NCI-H2196 treated with DMSO at 0.1 percent for 48 hours (cell line): ENCODE data around the gene SNRK.

ENCODE experiments used
- DNase-seq: peaks from one replicate; lab custom pipeline; 2025; ENCODE audit not compliant: unreplicated experiment; lab: John Stamatoyannopoulos, UW

Gene SNRK

DNA sequence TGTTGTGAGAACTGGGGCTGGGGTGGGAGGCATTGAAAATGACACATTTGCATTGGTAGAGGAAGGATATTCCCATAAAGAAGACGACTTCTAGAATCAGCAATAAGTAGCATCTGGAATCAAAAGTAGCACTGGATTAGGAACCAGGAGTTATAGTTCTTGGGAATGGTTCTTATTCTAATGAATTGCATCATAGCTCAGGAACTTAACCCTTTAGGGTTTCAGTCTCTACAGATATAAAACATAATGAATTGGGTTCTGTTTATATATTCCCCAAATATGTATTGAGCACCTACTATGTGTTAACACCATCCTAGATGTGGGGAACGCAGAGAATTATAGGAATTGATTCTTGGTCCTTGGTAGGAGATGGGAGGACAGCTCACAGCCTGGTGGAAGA is 16.3 kb upstream of the SNRK start:
- no peak for DNase-seq

DNA sequence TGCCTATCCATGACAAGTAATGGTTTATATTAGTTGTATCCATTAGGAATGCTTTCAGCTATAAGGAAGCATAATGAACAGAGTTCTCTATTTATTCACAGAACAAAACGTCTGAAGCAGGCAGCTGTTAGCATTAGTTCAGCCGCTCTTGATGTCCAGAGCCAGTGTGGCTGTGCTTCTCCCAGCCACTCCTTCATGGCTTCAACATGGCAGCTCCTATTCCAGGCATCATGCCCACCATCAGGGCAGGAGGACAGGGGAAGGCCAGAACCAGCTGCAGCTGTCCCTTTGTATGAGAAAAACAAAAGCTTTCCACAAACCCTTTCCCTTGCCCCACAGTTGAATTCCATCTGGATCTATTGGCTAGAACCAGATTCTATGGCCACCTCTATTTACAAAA is 12.9 kb upstream of the SNRK start:
- no peak for DNase-seq

DNA sequence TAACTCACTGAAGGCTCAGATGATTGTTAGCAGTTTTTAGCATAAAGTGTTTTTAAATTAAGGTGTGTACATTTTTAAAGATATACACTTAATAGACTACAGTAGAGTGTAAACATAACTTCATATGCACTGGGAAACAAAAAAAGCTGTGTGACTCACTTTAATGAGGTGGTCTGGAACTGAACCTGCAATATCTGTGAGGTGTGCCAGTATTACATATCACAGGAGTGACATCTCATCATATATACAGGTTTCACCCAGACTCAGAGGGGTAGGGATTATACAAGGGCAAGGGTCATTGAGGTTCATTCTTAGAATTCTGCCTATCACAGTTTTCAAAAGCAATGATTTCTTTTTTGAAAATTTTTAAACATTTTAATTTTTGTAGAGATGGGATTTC is 7.3 kb upstream of the SNRK start:
- no peak for DNase-seq

DNA sequence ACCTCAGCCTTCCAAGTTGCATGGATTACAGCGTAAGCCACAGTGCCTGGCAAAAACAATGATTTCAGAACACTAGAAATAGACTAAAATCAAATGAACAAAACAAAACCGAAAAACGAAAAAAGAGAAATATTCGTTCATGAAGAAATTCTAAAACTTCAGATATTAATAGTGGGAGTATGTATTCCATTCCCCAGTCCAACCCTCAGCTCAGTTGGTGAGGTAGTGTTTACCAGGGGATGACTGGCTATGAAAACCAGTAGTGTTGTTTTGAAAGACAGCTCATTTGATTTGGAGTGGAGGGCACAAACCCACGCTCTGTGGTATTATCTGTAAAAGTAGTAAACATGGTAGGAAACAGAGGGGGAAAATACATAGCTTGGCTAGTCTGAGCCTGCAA is 6.8 kb upstream of the SNRK start:
- DNase-seq, result no peak

DNA sequence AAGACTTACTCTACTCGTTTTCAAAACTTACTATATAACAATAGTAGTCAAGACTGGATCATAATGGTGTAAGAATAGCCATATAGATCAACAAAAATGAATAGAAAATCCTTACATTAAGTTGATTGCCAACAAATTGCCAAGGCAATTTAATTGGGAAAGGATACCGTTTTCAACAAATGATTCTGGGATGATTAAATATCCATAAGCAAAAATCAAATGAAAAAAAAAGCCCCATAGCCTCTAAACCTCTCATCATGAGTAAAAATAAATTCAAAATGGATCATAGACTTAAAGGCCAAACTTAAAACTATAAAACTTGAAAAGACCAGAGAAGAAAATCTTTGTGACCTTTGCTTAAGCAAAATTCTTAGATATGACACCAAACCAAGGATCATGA is 5.3 kb upstream of the SNRK start:
- DNase-seq, result no peak

DNA sequence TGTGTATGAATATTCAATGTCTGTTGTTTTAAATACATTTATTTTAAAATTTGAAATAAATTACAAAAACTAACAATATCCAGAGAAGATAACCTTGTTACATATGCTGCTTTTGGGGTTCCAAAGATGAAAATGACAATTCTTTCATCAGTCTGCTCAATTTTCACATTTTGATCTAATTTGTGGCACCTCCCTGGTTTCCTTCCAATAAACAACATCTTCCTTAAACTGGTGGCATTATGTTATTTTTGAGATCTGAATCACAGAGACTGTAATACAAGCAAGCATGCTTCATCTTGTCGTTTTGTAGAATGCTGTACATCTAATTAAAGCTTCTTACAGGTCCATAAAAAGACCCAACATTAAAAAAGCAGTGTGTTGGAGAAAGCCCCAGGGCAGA is 2.2 kb upstream of the SNRK start:
- no peak for DNase-seq

DNA sequence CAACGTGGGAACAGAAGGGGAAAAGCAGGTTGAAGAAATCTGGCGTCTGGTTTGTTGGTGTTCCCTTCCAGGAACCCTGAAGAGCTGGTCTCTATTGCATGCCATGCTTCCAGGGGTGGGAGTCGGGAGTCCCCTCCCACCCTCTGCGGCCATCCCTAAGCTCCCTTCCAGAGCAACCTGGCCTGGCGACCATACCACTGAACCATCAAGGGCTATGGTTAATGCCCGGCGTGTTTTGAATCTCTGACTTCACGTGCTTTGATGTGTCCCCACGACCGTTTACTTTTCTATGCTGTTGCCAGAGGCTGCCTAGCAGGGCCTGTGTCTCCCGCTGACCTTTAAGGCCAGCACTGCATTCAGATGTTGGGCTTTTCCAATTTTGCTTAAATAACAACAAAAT is 696 bp upstream of the SNRK start:
- no peak for DNase-seq

DNA sequence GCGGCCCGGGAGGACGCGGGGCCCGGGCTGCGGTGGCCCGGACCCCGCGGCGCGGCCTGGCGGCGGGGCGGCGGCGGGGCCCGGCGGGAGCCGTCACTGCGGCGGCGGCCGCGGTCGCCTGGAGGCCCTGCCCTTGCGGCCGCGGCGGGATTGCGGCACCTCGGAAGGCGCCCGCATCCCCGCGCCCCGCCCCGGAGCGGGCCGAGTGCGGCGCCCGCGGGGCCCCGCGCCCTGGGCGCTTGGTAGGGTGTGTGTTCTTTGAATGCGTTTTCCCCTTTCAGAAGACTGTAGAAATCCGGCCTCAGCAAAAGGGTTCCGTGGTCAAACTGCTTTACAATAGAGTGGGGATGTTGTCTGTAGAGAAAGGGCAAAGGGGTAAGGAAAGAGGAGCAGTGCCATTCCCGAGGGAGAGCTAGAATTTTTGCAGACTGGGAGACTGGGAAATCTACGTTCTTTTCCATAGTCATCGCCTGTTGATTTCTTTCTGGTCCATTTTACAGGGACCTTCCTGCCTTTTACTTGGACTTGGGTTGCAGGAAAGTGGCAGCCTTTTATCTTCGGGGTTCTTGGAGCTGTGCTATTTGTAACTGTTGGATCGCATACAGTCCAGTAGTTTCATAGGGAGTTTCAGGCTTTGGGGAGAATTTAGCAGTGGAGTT is 630 bp downstream of the SNRK start:
- DNase-seq, result no peak

DNA sequence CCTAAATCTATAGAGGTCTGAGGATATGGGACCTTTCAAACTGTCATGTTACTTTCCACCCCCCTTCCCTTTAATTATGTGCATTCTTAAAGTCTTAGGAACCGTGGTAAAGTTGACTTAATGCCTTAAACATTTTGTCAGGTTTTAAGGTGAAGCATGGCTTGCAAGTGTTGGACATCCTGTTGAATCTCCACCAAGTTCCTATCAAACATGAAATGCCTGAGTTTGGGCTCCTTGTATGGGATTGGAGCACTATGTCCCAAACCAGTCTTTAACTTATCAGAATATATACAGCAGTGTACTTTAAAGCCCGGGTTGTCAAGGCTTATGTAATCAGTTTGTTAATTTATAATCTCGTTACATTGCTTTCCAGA is 1.1 kb downstream of the SNRK start:
- no peak for DNase-seq

DNA sequence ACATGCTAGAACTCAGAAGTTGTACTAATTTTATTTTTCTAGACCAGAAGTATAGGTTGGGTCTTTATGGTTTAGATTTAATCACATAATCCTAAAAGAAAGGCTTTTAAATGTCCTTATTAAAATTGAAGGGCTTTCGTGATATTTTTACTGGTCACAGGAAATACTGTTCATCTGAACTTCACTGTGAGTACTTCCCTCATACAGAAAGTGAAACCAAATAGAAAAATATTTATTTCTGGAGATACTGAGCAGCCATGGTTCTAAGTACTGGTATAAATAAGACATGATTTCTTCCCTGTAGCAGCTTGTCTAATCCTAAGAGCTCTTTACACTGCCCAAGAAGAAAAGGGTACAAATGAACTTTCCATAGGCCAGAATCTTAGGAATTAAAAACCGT is 2.0 kb downstream of the SNRK start:
- no peak for DNase-seq

DNA sequence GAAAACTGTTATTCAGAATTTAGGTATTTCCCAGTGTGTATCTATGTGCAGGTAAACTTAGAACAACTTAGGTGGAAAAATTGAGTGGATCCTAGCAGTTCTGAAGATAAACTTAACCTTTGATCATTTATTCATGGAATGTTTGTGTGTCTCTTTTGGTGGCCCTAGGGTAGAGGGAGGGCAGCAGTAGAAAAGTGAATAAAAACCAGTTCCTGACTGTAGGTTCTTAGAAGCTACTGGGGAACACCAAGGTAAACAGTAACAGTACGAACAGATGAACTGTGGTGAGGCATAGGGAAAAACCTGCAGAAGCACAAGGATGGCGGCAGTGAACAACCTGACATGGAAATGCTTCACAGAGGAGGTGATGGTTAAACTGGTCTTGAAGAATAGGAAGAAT is 2.5 kb downstream of the SNRK start:
- DNase-seq, result no peak

DNA sequence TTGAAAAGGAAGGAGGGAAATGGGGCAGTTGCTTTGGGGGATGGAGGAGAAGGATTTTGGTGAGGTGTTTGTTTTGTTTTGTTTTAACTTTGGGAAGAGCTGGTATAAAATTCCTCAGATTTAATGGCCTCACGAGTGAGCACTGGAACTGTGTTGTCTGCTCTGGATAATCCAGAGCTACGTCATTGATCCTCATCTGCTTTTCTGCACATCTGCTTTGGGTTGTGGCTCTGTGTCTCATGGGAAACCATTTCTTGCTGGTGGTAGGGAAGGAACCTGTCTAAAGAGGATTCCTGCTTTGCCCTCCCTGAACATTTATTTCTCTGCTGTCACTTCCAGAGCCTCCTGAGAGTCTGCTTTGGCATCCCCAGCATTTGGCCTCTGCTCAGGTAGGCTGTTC is 3.1 kb downstream of the SNRK start:
- no peak for DNase-seq

DNA sequence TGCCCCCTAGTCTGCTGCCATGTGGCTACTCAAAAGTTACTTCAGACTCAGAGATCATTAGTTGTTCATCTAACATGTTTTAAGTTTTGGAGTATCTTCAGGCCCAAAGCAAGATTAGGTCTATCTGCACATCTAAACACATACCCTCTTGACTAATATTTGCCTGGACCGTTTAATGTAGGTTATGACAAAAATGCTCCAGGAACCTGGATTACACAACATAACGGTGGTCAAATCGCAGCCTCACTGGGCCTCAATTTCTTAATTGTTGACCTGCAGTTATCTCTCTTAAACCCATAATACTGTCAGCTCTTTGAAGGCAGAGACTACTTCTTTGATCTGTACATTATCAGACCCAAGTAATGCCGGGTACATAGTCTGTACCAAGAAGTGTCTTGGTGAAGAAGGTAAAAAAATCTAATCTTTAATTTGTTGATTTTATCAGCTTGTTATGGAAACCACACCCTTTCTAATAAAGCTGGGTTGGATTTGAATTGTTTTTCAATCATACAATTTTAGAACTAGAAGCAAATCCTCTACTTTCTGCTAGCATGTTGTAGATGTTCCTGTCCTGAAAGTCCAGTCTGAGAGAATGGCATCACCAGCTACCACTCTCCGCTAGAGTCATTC is 3.6 kb downstream of the SNRK start:
- DNase-seq, result no peak

DNA sequence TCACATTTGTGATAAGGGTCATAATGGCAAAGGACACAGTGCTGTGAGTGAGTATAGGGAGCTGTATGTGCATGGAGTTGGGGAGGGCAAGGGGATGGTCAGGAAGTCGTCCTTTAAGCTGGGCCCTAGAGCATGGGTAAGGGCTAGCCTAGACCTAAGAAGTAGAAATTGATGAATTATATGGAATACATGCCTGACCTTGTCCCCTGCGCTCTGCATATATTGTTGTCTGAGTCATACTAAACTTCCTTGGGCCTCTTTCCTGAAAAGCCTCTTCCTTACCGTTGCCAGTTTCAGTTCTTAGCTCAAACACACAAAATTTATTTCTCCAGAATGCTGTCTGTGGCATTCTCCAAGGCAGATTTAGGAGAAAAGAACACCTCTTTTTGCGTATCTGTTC is 4.6 kb downstream of the SNRK start:
- DNase-seq, result no peak

DNA sequence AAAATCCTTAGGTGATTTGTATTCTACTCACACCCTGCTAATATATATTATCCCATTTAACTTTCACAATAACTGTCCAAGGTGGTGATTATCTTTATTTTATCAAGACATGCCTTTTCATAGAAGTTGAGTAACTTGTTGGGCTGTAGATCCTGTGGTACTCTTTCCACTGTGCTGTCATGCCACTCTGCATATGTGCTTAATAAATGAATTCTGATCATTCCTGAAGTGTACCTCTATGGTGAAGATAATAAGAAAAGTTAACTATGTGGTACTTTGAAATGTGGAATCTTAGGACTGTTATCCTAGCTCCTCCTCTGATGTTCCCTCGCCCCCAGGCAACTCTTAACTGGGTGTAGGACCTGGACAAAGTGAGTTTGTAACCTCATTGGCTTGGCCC is 5.2 kb downstream of the SNRK start:
- no peak for DNase-seq

DNA sequence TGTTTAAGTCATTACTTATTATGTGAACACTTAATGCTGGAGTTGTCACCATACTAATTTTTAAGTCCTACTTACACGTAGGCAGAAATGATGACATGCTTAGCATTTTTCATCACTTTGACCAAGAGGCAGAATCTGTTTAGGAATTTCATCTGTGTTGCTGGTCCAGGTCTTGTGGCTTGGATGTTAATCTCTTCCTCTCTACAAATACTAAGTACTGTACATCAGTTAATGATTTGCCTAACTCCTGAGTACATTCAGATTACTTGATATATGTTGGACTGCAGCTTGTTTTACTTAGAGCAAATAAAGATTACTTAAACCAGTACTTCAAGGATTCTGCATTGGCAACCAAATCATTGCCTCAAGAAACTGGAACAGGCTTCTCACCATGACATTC is 8.6 kb downstream of the SNRK start:
- DNase-seq, result no peak

DNA sequence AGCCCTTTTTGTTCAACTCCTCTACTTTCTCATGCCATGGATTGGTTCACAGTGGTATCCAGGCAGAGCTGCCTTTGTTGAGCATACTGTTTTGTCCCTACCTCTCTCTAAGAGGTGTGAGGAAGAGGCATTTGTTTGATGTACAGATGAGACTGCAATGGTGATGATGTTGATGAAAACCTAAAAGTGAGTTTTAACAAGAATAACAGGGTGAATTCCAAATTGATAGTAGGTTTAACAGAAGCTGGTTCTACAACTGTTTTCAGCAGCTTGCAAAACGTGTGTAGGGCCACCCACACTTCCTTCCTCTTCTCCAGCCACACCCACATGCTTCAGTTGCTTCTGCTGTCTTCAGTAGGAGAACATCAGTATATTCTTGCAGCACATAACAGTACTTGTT is 10.2 kb downstream of the SNRK start:
- DNase-seq, result no peak

DNA sequence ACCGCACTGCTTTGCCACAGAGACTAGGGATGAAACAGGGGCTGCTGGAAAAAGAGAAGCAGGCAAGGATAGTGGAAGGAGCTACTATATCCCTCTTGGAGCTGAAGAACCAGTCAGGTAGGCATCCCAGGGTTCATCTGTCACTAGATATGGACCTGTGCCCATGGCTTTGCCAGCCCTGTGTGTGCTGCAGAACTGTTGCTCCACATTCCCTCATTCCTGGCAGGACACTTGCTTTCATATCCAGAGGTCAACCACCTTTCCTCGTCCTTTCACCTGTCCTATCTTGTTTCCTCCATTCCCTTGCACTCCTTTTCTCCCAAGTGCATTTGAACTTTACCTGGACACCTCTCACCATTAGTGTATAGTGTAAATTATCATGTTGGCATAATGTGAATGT is 12.0 kb downstream of the SNRK start:
- no peak for DNase-seq

DNA sequence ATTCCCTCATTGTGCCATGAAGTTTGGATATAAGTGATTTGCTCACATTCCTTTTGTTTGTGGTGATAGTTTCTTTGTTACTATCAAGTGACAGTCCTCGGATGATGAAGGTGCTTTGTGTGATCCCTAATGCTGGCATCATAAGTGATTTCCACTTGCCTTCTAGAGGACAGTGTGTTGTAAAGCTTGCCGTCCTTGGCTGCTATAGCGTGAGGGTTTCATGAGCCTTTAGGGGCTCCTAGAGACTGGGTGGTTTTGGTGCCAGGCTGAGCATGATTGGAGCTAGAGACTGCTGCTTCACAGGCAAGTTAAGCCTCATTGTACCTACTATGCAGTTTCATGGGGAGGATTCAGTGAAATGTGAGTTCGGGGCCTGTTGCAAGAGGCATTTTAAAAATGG is 12.4 kb downstream of the SNRK start:
- no peak for DNase-seq

DNA sequence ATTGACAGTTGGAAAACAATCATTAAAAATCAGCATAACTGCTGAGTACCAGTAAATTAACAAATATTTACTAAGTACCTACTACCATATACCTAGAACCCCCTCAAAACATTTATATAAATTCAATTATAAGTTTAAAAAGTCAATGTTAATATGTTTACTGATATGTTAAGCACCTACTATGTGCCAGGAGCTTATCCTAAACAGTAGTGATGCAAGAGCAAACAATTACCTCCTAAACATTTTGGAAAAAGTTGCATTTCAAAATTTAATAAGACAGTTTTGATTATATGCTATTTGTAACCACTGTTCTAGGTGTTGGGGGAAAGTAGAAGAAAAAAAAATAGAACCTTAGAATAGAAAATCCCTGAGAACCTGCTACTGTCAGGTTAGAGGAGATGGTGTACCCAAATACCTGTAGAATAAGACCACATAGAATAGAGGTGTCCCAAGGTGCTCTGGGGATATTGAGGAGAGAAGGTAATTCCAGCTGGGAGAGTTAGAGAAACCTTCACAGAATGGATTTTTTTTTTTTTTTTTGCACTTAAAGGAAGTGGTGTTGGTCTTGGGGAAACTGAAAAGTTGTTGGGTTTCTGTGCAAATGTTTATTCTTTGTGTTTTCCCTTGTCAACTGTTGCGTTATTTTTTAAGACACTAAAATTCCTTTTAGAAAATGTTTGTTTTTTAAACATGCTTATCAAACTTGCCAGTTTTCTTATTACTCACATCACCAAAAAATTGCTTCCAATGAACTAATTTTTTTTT is 16.0 kb downstream of the SNRK start:
- no peak for DNase-seq

DNA sequence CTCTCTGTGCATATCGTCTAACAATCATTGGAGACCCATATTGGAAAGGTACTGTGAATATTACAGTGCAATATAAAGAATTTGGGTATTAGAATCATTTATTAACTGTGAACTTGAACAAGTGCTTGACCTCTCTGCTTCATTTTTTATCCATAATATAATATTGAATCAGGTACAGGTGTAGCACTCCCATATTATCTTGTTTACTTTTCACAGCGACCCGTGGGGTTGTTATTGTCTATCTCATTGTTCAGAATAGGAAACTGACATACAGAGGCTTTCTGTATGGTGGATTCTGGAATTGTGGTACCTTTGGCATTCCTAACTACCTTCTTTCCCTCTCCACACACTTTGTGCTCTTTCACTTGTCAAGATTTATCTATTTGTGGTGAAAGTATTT is 17.8 kb downstream of the SNRK start:
- DNase-seq, result no peak

DNA sequence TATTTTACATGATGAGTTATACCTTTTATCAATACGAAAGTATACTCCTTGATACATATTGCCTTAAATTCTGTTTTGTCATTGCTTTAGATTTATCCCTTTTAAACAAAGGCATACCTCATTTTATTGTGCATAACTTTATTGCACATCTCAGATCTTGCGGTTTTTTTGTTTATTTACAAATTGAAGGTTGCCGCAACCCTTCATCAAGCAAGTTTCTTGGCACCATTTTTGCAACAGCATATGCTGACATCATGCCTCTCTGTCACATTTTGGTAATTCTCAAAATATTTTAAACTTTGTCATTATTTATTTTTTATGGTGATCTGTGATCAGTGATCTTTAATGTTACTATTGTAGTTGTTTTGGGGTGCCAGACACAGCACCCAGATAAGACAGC is 20.9 kb downstream of the SNRK start:
- DNase-seq, result no peak

DNA sequence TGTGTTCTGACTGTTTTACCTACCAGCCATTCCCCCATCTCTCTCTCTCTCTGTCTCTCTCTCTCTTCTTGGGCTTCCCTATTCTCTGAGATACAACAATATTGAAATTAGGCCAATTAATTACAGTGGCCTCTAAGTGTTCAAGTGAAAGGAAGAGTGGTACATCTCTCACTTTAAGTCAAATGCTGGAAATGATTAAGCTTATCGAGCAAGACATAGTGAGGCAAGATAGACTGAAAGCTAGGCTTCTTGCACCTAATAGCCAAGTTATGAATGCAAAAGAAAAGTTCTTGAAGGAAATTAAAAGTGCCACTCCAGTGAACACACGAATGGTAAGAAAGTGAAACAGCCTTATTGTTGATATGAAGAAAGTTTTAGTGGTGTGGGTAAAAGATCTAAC is 21.3 kb downstream of the SNRK start:
- no peak for DNase-seq
